ENCODE measurements around the gene PEDS1. TPM values are rescaled to one million over a fixed set of nuclear protein-coding genes. Genes with fewer than 3 reads are reported as not detected.
A peak's percentile ranks its signal among the peaks of the same experiment; 100 is the strongest.

Gene PEDS1
- total and polyA plus RNA-seq, 2 of the 13 experiments (the other 11 are each of a cell fraction or from before 2014, with no cell fraction given) = 30.5 to 93.9 TPM

GRCh38 chr20:50172347-50173013 is 19.0 kb upstream of the PEDS1 start (continued):
- TF ChIP-seq, protein P1, sequence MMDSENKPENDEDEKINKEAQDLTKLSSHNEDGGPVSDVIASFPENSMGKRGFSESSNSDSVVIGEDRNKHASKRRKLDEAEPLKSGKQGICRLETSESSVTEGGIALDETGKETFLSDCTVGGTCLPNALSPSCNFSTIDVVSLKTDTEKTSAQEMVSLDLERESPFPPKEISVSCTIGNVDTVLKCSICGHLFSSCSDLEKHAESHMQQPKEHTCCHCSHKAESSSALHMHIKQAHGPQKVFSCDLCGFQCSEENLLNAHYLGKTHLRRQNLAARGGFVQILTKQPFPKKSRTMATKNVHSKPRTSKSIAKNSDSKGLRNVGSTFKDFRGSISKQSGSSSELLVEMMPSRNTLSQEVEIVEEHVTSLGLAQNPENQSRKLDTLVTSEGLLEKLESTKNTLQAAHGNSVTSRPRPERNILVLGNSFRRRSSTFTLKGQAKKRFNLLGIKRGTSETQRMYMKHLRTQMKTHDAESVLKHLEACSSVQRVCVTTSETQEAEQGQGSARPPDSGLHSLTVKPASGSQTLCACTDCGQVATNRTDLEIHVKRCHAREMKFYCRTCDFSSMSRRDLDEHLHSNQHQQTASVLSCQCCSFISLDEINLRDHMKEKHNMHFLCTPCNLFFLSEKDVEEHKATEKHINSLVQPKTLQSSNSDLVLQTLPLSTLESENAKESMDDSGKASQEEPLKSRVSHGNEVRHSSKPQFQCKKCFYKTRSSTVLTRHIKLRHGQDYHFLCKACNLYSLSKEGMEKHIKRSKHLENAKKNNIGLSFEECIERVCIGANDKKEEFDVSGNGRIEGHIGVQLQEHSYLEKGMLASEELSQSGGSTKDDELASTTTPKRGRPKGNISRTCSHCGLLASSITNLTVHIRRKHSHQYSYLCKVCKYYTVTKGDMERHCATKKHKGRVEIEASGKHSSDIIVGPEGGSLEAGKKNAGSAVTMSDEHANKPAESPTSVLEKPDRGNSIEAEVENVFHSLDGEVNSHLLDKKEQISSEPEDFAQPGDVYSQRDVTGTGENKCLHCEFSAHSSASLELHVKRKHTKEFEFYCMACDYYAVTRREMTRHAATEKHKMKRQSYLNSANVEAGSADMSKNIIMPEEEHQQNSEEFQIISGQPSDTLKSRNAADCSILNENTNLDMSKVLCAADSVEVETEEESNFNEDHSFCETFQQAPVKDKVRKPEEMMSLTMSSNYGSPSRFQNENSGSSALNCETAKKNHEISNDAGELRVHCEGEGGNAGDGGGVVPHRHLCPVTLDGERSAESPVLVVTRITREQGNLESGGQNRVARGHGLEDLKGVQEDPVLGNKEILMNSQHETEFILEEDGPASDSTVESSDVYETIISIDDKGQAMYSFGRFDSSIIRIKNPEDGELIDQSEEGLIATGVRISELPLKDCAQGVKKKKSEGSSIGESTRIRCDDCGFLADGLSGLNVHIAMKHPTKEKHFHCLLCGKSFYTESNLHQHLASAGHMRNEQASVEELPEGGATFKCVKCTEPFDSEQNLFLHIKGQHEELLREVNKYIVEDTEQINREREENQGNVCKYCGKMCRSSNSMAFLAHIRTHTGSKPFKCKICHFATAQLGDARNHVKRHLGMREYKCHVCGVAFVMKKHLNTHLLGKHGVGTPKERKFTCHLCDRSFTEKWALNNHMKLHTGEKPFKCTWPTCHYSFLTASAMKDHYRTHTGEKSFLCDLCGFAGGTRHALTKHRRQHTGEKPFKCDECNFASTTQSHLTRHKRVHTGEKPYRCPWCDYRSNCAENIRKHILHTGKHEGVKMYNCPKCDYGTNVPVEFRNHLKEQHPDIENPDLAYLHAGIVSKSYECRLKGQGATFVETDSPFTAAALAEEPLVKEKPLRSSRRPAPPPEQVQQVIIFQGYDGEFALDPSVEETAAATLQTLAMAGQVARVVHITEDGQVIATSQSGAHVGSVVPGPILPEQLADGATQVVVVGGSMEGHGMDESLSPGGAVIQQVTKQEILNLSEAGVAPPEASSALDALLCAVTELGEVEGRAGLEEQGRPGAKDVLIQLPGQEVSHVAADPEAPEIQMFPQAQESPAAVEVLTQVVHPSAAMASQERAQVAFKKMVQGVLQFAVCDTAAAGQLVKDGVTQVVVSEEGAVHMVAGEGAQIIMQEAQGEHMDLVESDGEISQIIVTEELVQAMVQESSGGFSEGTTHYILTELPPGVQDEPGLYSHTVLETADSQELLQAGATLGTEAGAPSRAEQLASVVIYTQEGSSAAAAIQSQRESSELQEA (CRISPR knock-in tag; IDR thresholded peaks at IDR 0.05; ENCODE audit: not compliant biosample characterization) = peak; percentile 97
- TF ChIP-seq TMF1 (CRISPR knock-in tag; IDR thresholded peaks at IDR 0.05; ENCODE audit: low read depth) (no peak; the same call in 1 of the 2 replicates), ZNF577 (CRISPR knock-in tag; IDR thresholded peaks at IDR 0.05; ENCODE audit: borderline replicate concordance, low read depth) (no peak), YY1 (IDR thresholded peaks at IDR 0.05; ENCODE audit: insufficient read depth, insufficient replicate concordance, low read depth, low read length) (peak; percentile 74), HOXA3 (CRISPR knock-in tag; IDR thresholded peaks at IDR 0.05) (peak; percentile 92), THAP11 (CRISPR knock-in tag; IDR thresholded peaks at IDR 0.05) (peak; percentile 85), ZNF354B (CRISPR knock-in tag; IDR thresholded peaks at IDR 0.05) (no peak), ATF3 (CRISPR knock-in tag; IDR thresholded peaks at IDR 0.05) (peak; percentile 62; the same call in 1 of the 2 replicates), ONECUT2 (CRISPR knock-in tag; IDR thresholded peaks at IDR 0.05) (no peak), POGZ (CRISPR knock-in tag; IDR thresholded peaks at IDR 0.05) (peak; percentile 84), SALL2 (CRISPR knock-in tag; IDR thresholded peaks at IDR 0.05) (peak; percentile 82), ZKSCAN5 (CRISPR knock-in tag; IDR thresholded peaks at IDR 0.05) (peak; percentile 26; the same call in 1 of the 2 replicates)
- TF ChIP-seq, protein P2, sequence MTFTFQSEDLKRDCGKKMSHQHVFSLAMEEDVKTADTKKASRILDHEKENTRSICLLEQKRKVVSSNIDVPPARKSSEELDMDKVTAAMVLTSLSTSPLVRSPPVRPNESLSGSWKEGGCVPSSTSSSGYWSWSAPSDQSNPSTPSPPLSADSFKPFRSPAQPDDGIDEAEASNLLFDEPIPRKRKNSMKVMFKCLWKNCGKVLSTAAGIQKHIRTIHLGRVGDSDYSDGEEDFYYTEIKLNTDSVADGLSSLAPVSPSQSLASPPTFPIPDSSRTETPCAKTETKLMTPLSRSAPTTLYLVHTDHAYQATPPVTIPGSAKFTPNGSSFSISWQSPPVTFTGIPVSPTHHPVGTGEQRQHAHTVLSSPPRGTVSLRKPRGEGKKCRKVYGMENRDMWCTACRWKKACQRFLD (CRISPR knock-in tag; IDR thresholded peaks at IDR 0.05; ENCODE audit: borderline replicate concordance) = peak; percentile 91; the same call in 1 of the 2 replicates
- TF ChIP-seq, protein P3, sequence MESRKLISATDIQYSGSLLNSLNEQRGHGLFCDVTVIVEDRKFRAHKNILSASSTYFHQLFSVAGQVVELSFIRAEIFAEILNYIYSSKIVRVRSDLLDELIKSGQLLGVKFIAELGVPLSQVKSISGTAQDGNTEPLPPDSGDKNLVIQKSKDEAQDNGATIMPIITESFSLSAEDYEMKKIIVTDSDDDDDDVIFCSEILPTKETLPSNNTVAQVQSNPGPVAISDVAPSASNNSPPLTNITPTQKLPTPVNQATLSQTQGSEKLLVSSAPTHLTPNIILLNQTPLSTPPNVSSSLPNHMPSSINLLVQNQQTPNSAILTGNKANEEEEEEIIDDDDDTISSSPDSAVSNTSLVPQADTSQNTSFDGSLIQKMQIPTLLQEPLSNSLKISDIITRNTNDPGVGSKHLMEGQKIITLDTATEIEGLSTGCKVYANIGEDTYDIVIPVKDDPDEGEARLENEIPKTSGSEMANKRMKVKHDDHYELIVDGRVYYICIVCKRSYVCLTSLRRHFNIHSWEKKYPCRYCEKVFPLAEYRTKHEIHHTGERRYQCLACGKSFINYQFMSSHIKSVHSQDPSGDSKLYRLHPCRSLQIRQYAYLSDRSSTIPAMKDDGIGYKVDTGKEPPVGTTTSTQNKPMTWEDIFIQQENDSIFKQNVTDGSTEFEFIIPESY (CRISPR knock-in tag; IDR thresholded peaks at IDR 0.05) = no peak; the same call in 1 of the 2 replicates

Measured in HepG2 (cell line).